Activated CD4-positive, alpha-beta T cell treated with anti-CD3 and anti-CD28 coated beads for 36 hours (primary cell): Measurements from ENCODE around the gene SZT2. TPM values are rescaled to one million over a fixed set of nuclear protein-coding genes. Genes with fewer than 3 reads are reported as not detected.
A peak's percentile ranks its signal among the peaks of the same experiment; 100 is the strongest.

Experiments
- microRNA-seq: library from miRNA; unstranded; fragments of <30 nt; microRNA quantifications from one replicate; pipeline ENCODE4 v1.2.0, GENCODE V29; 2021; ENCODE audit warnings: borderline replicate concordance
- total RNA-seq, 2 experiments: library from RNA; stranded (reverse); gene quantifications; one replicate each; pipeline ENCODE4 v1.2.3, GENCODE V29; 2021

Gene SZT2
- total RNA-seq, 2 experiments from 2014 or later, result 33.6 to 36.3 TPM

Small RNAs within 50 kb of the gene (microRNA-seq; reads per million reads assigned to microRNA genes)
- gene MIR6734 (4.6 reads per million, percentile 12 among the genes with 10 or more reads in this experiment), gene MIR6735 (4.6 reads per million, percentile 12 among the genes with 10 or more reads in this experiment)

Other genes with a start within 250 kb of the SZT2 start
- gene EBNA1BP2, start 217.6 kb upstream of the SZT2 start, total RNA-seq, result 100 to 1,000 TPM; 100 to 114 TPM
- under 1 TPM in 1 of 2 experiments, not detected in 1; 0.11 TPM for gene CFAP57, start 217.6 kb upstream of the SZT2 start, total RNA-seq
- gene TMEM125, start 119.9 kb upstream of the SZT2 start, total RNA-seq, result not detected
- not detected for gene C1orf210, start 104.3 kb upstream of the SZT2 start, total RNA-seq
- gene TIE1, start 88.9 kb upstream of the SZT2 start, total RNA-seq, result not detected
- not detected for gene MPL, start 52.1 kb upstream of the SZT2 start, total RNA-seq
- gene CDC20, start 30.9 kb upstream of the SZT2 start, total RNA-seq, result 100 to 1,000 TPM; 158 to 163 TPM
- gene ELOVL1, start 21.9 kb upstream of the SZT2 start, total RNA-seq, result 10 to 100 TPM; 56.0 to 72.1 TPM
- 10 to 100 TPM; 32.3 to 36.6 TPM for gene MED8, start 99 bp upstream of the SZT2 start, total RNA-seq
- 10 to 100 TPM; 10.8 to 13.5 TPM for gene HYI, start 64.0 kb downstream of the SZT2 start, total RNA-seq
- 1 to 10 TPM; 5.1 to 6.8 TPM for gene PTPRF, start 141.0 kb downstream of the SZT2 start, total RNA-seq